Upper lobe of left lung (tissue), 4 donors: ENCODE measurements around the gene MAP2K7.

Experiments used
- CTCF ChIP-seq, 6 experiments: fragments of 450-650 bp in 4 of 6; fragments of 200-600 bp in 2 of 6; sonication (generic) in 2 of 6; IDR thresholded peaks; one replicate each; pipeline ENCODE4 v1.5.1; 2016 to 2019; ENCODE audit warnings: antibody characterized with exemption in 6 of 6
- EP300 ChIP-seq, 4 donors: sonication (generic); formaldehyde crosslinking; IDR thresholded peaks; one replicate each; pipeline ENCODE4 v1.5.1; 2017; ENCODE audit warnings: antibody characterized with exemption in 4 of 4, control low read depth in 2 of 4
- POLR2A ChIP-seq, 4 donors: fragments of 450-650 bp; IDR thresholded peaks; one replicate each; pipeline ENCODE4 v1.5.1; 2016 to 2017; ENCODE audit warnings: antibody characterized with exemption in 4 of 4, mild to moderate bottlenecking in 2 of 4

GRCh38 chr19:7922836-7923195 lies 19.1 kb downstream of the MAP2K7 start:
- no peak for TF ChIP-seq CTCF (IDR thresholded peaks at IDR 0.05)
- no peak for TF ChIP-seq EP300 (IDR thresholded peaks at IDR 0.05)
- TF ChIP-seq POLR2A (IDR thresholded peaks at IDR 0.05), result no peak
